NCI-H1092 treated with DMSO at 0.1 percent for 48 hours (cell line): ENCODE results near the gene EPS8L2.

Experiments used
- DNase-seq: peaks from one replicate; lab custom pipeline; 2025; lab: John Stamatoyannopoulos, UW

EPS8L2 gene

GRCh38 chr11:704781-705645 is 1.0 kb upstream of the EPS8L2 start:
- DNase-seq, result no peak

GRCh38 chr11:706439-706956 is 467 bp downstream of the EPS8L2 start:
- no peak for DNase-seq

GRCh38 chr11:706957-707816 is 1.2 kb downstream of the EPS8L2 start:
- no peak for DNase-seq

DNA sequence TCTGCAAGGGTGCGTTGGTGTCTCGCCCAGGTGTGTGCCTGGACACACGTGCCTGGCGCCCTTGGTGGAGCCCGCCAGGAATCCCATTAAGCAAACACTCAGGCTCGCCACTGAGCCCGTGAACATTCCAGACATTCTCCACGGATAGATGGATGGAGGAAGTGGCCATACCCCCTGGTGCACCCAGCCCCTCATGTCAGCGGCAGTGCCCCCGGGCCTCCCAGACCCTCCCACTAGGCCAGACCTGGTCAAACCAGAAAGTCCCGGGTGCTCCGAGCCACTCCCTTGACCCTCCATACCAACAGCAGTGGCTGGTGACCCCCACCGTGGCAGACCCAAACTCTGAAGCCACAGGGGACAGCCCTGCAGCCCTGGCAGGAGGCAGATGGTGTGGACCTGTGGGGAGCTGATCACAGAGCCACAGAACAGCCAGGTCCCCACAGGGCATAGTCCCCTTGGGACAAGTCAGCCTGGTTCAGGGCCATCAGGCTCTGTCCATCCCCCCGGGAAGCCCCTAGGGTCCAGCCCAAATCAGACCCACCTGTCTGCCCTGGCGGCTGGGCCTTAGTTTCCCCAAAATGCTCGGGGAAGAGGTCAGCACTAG is 1.9 kb downstream of the EPS8L2 start:
- DNase-seq, result no peak

DNA sequence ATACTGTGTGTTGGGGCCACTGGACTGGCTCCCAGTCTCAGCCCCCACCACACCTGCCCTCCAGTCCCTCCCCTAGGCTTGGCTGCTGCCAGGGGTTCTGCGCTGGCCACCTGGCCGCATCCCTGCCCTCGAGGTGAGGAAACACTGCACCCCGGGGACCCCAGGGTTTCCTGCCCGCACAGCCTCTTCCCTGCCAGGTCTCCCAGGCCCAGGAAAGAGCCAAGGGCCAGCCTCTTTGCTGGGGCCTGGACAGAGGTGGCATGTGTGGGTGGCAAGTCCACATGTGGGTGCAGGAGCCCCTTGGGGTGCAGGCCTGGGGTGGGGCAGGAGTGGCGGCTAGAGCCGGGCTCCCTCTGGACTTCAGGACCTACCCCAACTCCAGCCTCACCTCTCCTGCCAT is 2.5 kb downstream of the EPS8L2 start:
- DNase-seq, result no peak

DNA sequence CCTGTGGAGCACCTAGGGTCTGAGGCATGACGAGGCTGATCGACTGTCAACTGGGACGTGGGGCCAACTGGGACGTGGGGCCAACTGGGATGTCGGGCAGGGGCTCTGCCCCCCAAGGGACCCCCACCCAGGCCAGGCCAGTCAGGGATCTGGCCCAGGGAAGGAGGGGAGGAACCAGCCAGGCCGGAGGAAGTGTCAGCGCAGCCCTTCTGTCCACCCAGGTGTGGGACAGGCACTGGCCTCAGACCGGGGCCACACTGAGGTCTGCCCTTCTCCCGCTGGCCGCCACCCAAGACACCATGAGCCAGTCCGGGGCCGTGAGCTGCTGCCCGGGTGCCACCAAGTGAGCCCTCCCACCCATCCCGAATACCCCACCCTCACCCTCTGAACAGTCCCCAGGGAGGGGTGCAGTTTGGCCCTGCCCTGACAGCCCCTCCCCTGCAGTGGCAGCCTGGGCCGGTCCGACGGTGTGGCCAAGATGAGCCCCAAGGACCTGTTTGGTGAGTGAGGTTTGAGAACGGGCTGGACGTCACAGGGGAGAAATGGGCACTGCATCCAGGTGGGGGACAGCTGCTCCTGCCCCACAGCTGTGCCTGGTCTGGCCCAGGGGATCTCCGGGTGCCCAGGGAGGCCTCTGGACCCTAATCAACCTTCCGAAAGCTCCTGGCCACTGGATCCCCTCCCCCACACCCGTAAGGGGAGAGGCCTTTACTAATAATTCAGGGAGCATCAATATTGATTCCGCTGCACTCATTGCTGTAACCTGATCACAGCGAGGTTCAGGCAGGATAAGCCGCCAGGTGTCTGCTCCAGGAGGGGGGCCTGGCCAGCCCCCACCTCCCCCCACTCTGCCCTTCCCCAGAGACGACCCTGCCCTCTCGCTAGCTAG is 3.3 kb downstream of the EPS8L2 start:
- DNase-seq, result no peak

GRCh38 chr11:714436-714835 is 8.4 kb downstream of the EPS8L2 start:
- DNase-seq, result no peak

DNA sequence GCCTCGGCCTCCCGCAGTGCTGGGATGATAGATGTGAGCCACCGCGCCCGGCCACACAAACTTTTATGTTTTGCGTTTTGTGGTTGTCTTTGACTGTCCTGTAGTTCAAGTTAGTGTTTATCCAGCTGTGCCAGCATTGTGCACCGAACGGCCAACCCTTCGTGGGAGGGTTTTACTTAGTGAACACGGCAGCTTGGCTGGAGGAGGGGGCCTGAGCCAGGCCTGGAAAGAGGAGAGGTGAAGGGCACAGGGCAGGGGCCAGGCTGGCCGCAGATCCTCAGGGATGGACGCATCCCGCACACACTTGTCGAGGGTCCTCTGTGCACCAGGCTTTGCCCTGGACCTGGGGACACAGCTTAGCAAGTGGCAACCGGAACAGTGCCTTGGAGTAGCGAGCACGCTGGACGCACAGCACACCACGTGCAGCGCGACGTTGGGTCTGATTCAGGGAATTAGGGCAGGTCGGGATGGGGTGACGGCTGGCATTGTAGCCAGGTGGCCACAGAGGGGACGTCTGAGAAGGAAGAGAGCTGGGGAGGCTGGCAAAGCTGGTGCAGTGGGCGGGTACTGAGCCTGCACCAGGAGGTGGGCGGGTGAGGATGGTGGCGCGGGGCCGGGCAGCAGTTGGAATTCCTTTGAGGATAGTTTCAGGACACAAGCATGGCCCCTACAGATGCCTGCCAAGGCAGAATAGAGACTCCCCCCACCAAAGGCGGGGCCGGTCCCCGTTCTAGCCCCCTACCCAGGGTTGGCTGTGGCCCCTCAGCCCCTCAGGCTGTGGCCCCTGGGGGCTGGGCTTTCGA is 13.4 kb downstream of the EPS8L2 start:
- DNase-seq, result no peak

DNA sequence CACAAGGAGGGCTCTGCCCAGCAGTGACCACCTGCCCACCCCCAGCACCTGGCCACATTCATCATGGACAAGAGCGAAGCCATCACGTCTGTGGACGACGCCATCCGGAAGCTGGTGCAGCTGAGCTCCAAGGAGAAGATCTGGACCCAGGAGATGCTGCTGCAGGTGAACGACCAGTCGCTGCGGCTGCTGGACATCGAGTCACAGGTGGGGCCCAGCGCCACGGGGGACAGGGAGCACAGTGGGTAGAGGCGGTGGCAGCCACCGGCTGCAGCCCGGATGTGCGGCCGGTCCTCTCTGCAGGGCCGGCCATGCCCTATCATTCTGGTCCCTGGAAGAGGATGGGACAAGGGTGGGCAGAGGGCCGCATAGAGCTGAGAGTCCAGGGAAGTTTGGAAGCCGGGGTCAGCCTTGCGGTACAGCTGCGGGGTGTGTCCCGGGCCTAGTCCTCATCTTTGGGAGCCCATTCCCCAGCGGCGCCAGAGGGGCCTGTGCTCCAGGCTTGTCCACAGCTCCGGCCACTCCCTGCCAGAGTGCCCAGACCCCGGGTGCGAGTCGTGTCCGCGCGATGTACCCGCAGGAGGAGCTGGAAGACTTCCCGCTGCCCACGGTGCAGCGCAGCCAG is 14.1 kb downstream of the EPS8L2 start:
- DNase-seq, result no peak

DNA sequence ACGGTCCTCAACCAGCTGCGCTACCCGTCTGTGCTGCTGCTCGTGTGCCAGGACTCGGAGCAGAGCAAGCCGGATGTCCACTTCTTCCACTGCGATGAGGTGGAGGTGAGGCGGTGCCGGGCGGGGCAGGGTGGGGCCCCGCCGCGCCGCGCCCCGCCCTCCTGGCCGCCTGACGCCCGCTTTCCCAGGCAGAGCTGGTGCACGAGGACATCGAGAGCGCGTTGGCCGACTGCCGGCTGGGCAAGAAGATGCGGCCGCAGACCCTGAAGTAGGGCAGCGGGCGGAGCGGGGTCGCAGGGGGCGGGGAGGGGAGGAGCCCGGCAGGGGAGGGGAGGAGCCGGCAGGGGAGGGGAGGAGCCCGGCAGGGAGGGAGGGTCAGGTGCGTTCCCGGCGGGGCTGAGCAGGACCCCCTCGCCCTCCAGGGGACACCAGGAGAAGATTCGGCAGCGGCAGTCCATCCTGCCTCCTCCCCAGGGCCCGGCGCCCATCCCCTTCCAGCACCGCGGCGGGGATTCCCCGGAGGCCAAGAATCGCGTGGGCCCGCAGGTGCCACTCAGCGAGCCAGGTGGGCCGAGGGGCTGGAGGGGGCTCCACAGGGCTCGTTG is 14.7 kb downstream of the EPS8L2 start:
- DNase-seq, result peak; percentile 41

GRCh38 chr11:721247-721740 is 15.3 kb downstream of the EPS8L2 start:
- no peak for DNase-seq

- DNase-seq, result peak; percentile 20
Measured at GRCh38 chr11:721741-722345, 15.8 kb downstream of the EPS8L2 start.

DNA sequence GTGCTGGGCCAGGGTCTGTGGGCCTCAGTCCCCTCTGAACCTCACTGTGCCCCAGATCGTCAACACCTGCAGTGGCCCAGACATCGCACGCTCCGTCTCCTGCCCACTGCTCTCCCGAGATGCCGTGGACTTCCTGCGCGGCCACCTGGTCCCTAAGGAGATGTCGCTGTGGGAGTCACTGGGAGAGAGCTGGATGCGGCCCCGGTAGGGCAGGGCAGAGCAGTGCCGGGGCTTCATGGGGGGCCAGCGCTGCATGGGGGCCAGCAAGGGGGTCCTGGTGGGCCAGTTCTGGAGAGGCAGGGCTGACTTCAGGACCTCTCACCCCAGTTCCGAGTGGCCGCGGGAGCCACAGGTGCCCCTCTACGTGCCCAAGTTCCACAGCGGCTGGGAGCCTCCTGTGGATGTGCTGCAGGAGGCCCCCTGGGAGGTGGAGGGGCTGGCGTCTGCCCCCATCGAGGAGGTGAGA is 16.3 kb downstream of the EPS8L2 start:
- DNase-seq, result no peak

- peak; percentile 51 for DNase-seq
Measured at GRCh38 chr11:723120-723883, 17.3 kb downstream of the EPS8L2 start.

- no peak for DNase-seq
Measured at GRCh38 chr11:724049-724777, 18.2 kb downstream of the EPS8L2 start.

DNA sequence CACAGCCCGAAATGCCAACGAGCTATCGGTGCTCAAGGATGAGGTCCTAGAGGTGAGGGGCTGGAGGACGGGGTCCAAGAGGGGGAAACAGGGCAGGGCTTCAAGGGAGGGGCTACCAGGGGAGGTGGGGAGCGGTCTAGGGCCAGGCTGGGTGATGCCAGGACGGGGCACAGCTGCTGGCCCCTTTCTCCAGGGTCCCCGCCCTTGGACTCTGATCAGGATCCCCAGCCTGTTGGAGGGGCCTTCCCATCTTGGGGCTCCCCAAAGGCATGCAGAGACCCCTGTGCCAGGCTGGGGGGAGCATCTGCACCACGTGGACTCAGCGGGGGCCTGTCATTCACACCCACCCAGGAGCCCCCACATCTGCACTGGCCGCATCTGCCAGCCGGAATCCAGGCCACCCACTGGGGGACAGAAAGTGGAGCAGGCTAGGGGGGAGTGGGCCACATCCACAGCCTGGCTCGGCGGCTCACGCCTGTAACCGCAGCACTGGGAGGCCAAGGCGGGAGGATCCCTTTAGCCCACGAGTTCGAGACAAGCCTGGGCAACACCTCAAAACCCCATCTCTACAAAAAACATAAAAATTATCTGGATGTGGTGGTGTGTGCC is 18.9 kb downstream of the EPS8L2 start:
- no peak for DNase-seq

GRCh38 chr11:725624-726202 is 19.7 kb downstream of the EPS8L2 start:
- DNase-seq, result no peak
